ENCODE results near the gene ANKRD13C.

The ANKRD13C gene

GRCh38 chr1:70265946-70266345 is 88.6 kb downstream of the ANKRD13C start:
- no peak for TF ChIP-seq YY1 (IDR thresholded peaks at IDR 0.05; ENCODE audit: insufficient read depth, insufficient read length)
- no peak for TF ChIP-seq SUZ12 (IDR thresholded peaks at IDR 0.05; ENCODE audit: extremely low read depth, insufficient read depth, insufficient read length)
- TF ChIP-seq ZNF274 (IDR thresholded peaks at IDR 0.05; ENCODE audit: low read depth, low read length), result no peak
- no peaks in the 10 kb centered on the region for H3K9me3 ChIP-seq (ENCODE audit: insufficient read depth, low read length)
- no peak overlapping the region for H3K4me3 ChIP-seq (ENCODE audit: insufficient read length, low read depth)
- H3K4me1 ChIP-seq (ENCODE audit: insufficient read depth, insufficient read length), result no peaks in the 10 kb centered on the region
- DNase-seq (ENCODE audit: low read depth, low spot score), result no peak
- no peaks in the 10 kb centered on the region for H3K27me3 ChIP-seq (ENCODE audit: insufficient read depth, insufficient read length)
- H3K36me3 ChIP-seq (ENCODE audit: insufficient read depth, insufficient read length, low read length), result peaks cover 29% of the 10 kb centered on the region
- no peak overlapping the region for H3K9ac ChIP-seq (ENCODE audit: insufficient read length, low read depth)

GRCh38 chr1:70264839-70265238 is 89.7 kb downstream of the ANKRD13C start:
- peaks cover 23% of the 10 kb centered on the region for H3K36me3 ChIP-seq (ENCODE audit: insufficient read depth, insufficient read length, low read length)

GRCh38 chr1:70256664-70257063 is 97.9 kb downstream of the ANKRD13C start:
- no peaks in the 10 kb centered on the region for H3K9me3 ChIP-seq (ENCODE audit: insufficient read depth, low read length)
- peaks cover 18% of the 10 kb centered on the region for H3K36me3 ChIP-seq (ENCODE audit: insufficient read depth, insufficient read length, low read length)
- no peak for TF ChIP-seq YY1 (IDR thresholded peaks at IDR 0.05; ENCODE audit: insufficient read depth, insufficient read length)
- no peak overlapping the region for H3K4me3 ChIP-seq (ENCODE audit: insufficient read length, low read depth)
- no peak for DNase-seq (ENCODE audit: low read depth, low spot score)
- H3K4me1 ChIP-seq (ENCODE audit: insufficient read depth, insufficient read length), result no peaks in the 10 kb centered on the region
- H3K27me3 ChIP-seq (ENCODE audit: insufficient read depth, insufficient read length), result no peaks in the 10 kb centered on the region
- H3K9ac ChIP-seq (ENCODE audit: insufficient read length, low read depth), result no peak overlapping the region

More at GRCh38 chr1:70264839-70265238, 89.7 kb downstream of the ANKRD13C start:
- TF ChIP-seq SUZ12 (IDR thresholded peaks at IDR 0.05; ENCODE audit: extremely low read depth, insufficient read depth, insufficient read length) (no peak), YY1 (IDR thresholded peaks at IDR 0.05; ENCODE audit: insufficient read depth, insufficient read length) (no peak), ZNF274 (IDR thresholded peaks at IDR 0.05; ENCODE audit: low read depth, low read length) (no peak)
- H3K9me3 ChIP-seq (ENCODE audit: insufficient read depth, low read length), result no peaks in the 10 kb centered on the region
- DNase-seq (ENCODE audit: low read depth, low spot score), result no peak
- H3K4me3 ChIP-seq (ENCODE audit: insufficient read length, low read depth), result no peak overlapping the region
- no peaks in the 10 kb centered on the region for H3K27me3 ChIP-seq (ENCODE audit: insufficient read depth, insufficient read length)
- no peak overlapping the region for H3K9ac ChIP-seq (ENCODE audit: insufficient read length, low read depth)
- no peaks in the 10 kb centered on the region for H3K4me1 ChIP-seq (ENCODE audit: insufficient read depth, insufficient read length)

GRCh38 chr1:70248729-70249128 is 105.8 kb downstream of the ANKRD13C start:
- no peak for DNase-seq (ENCODE audit: low read depth, low spot score)
- no peak overlapping the region for H3K4me3 ChIP-seq (ENCODE audit: insufficient read length, low read depth)

GRCh38 chr1:70247768-70248167 is 106.8 kb downstream of the ANKRD13C start:
- TF ChIP-seq ZNF274 (IDR thresholded peaks at IDR 0.05; ENCODE audit: low read depth, low read length) (no peak), SUZ12 (IDR thresholded peaks at IDR 0.05; ENCODE audit: extremely low read depth, insufficient read depth, insufficient read length) (no peak), YY1 (IDR thresholded peaks at IDR 0.05; ENCODE audit: insufficient read depth, insufficient read length) (no peak)

More at GRCh38 chr1:70248729-70249128, 105.8 kb downstream of the ANKRD13C start:
- Histone ChIP-seq H3K9me3 (ENCODE audit: insufficient read depth, low read length) (no peaks in the 10 kb centered on the region), H3K4me1 (ENCODE audit: insufficient read depth, insufficient read length) (no peaks in the 10 kb centered on the region), H3K36me3 (ENCODE audit: insufficient read depth, insufficient read length, low read length) (peaks cover 97% of the 10 kb centered on the region), H3K9ac (ENCODE audit: insufficient read length, low read depth) (no peak overlapping the region), H3K27me3 (ENCODE audit: insufficient read depth, insufficient read length) (no peaks in the 10 kb centered on the region)
- no peak for TF ChIP-seq SUZ12 (IDR thresholded peaks at IDR 0.05; ENCODE audit: extremely low read depth, insufficient read depth, insufficient read length)
- TF ChIP-seq ZNF274 (IDR thresholded peaks at IDR 0.05; ENCODE audit: low read depth, low read length), result no peak
- TF ChIP-seq YY1 (IDR thresholded peaks at IDR 0.05; ENCODE audit: insufficient read depth, insufficient read length), result no peak

GRCh38 chr1:70247122-70247521 is 107.4 kb downstream of the ANKRD13C start:
- no peak for DNase-seq (ENCODE audit: low read depth, low spot score)
- Histone ChIP-seq H3K4me3 (ENCODE audit: insufficient read length, low read depth) (no peak overlapping the region), H3K36me3 (ENCODE audit: insufficient read depth, insufficient read length, low read length) (peaks cover 99% of the 10 kb centered on the region), H3K9ac (ENCODE audit: insufficient read length, low read depth) (no peak overlapping the region), H3K27me3 (ENCODE audit: insufficient read depth, insufficient read length) (no peaks in the 10 kb centered on the region), H3K4me1 (ENCODE audit: insufficient read depth, insufficient read length) (no peaks in the 10 kb centered on the region), H3K9me3 (ENCODE audit: insufficient read depth, low read length) (no peaks in the 10 kb centered on the region)
- no peak for TF ChIP-seq YY1 (IDR thresholded peaks at IDR 0.05; ENCODE audit: insufficient read depth, insufficient read length)
- no peak for TF ChIP-seq ZNF274 (IDR thresholded peaks at IDR 0.05; ENCODE audit: low read depth, low read length)
- TF ChIP-seq SUZ12 (IDR thresholded peaks at IDR 0.05; ENCODE audit: extremely low read depth, insufficient read depth, insufficient read length), result no peak

More at GRCh38 chr1:70247768-70248167, 106.8 kb downstream of the ANKRD13C start:
- no peak overlapping the region for H3K9ac ChIP-seq (ENCODE audit: insufficient read length, low read depth)
- DNase-seq (ENCODE audit: low read depth, low spot score), result no peak
- no peaks in the 10 kb centered on the region for H3K4me1 ChIP-seq (ENCODE audit: insufficient read depth, insufficient read length)
- H3K9me3 ChIP-seq (ENCODE audit: insufficient read depth, low read length), result no peaks in the 10 kb centered on the region
- peaks cover 99% of the 10 kb centered on the region for H3K36me3 ChIP-seq (ENCODE audit: insufficient read depth, insufficient read length, low read length)
- no peak overlapping the region for H3K4me3 ChIP-seq (ENCODE audit: insufficient read length, low read depth)
- H3K27me3 ChIP-seq (ENCODE audit: insufficient read depth, insufficient read length), result no peaks in the 10 kb centered on the region

GRCh38 chr1:70239940-70240339 is 114.6 kb downstream of the ANKRD13C start:
- H3K27me3 ChIP-seq (ENCODE audit: insufficient read depth, insufficient read length), result no peaks in the 10 kb centered on the region
- no peak for DNase-seq (ENCODE audit: low read depth, low spot score)
- H3K4me3 ChIP-seq (ENCODE audit: insufficient read length, low read depth), result no peak overlapping the region
- peaks cover 100% of the 10 kb centered on the region for H3K36me3 ChIP-seq (ENCODE audit: insufficient read depth, insufficient read length, low read length)
- H3K4me1 ChIP-seq (ENCODE audit: insufficient read depth, insufficient read length), result no peaks in the 10 kb centered on the region
- no peak overlapping the region for H3K9ac ChIP-seq (ENCODE audit: insufficient read length, low read depth)
- TF ChIP-seq ZNF274 (IDR thresholded peaks at IDR 0.05; ENCODE audit: low read depth, low read length) (no peak), SUZ12 (IDR thresholded peaks at IDR 0.05; ENCODE audit: extremely low read depth, insufficient read depth, insufficient read length) (no peak), YY1 (IDR thresholded peaks at IDR 0.05; ENCODE audit: insufficient read depth, insufficient read length) (no peak)
- H3K9me3 ChIP-seq (ENCODE audit: insufficient read depth, low read length), result no peaks in the 10 kb centered on the region

Data from NT2/D1 (cell line).